ENCODE data around the gene CFAP77. TPM values are rescaled to one million over a fixed set of nuclear protein-coding genes. Genes with fewer than 3 reads are reported as not detected.

CFAP77 gene
- polyA plus RNA-seq, 1 donor, result not detected

- no peak for DNase-seq
Observed at GRCh38 chr9:132606066-132606465, 196.1 kb downstream of the CFAP77 start.

- no peak for DNase-seq
Observed at GRCh38 chr9:132609184-132609583, 199.2 kb downstream of the CFAP77 start.

GRCh38 chr9:132609829-132610228 is 199.8 kb downstream of the CFAP77 start:
- DNase-seq, result no peak

GRCh38 chr9:132610661-132611060 is 200.7 kb downstream of the CFAP77 start:
- DNase-seq, result no peak

GRCh38 chr9:132614324-132614723 is 204.3 kb downstream of the CFAP77 start:
- no peak for DNase-seq

GRCh38 chr9:132615774-132616173 is 205.8 kb downstream of the CFAP77 start:
- DNase-seq, result no peak

GRCh38 chr9:132616725-132617124 is 206.7 kb downstream of the CFAP77 start:
- DNase-seq, result no peak

- DNase-seq, result no peak
Observed at GRCh38 chr9:132622159-132622558, 212.1 kb downstream of the CFAP77 start.

Other genes with a start within 250 kb of the CFAP77 start
- gene NTNG2, start 248.2 kb upstream of the CFAP77 start, polyA plus RNA-seq (ENCODE audit: insufficient read length), result 0.28 TPM
- 28.5 TPM for gene SETX, start 55.2 kb upstream of the CFAP77 start, polyA plus RNA-seq (ENCODE audit: insufficient read length)
- gene TTF1, start 3.4 kb upstream of the CFAP77 start, polyA plus RNA-seq (ENCODE audit: insufficient read length), result 10.3 TPM
- gene BARHL1, start 172.4 kb downstream of the CFAP77 start, polyA plus RNA-seq (ENCODE audit: insufficient read length), result not detected